Measurements from ENCODE around the gene GDPD4.

The GDPD4 gene

GRCh38 chr11:77301510-77301909 is at the start of gene GDPD4:
GDPD4 (minus strand) TSS chr11:77301686; CDS start chr11:77285137, 16,549 bp downstream.
- Histone ChIP-seq H3K36me3 (ENCODE audit: control insufficient read depth in 2 of 2, insufficient read depth in 1 of 2, low read length in 2 of 2) (no peaks in the 10 kb centered on the region), H3K9me3 (ENCODE audit: control insufficient read depth, insufficient read depth, low read depth, low read length) (no peaks in the 10 kb centered on the region), H3K27ac (ENCODE audit: extremely low read depth, low read depth, low read length) (no peak within 1 kb of the TSS), H3K4me1 (ENCODE audit: control insufficient read depth, insufficient read depth, low read length) (no peaks in the 10 kb centered on the region), H3K4me3 (ENCODE audit: low read depth, low read length) (no peak within 1 kb of the TSS)
- POLR2A ChIA-PET, result no interaction called here
- no peak for TF ChIP-seq ZFHX2 (tag by site-specific recombination; conservative IDR thresholded peaks at IDR 0.05)
- no peak for TF ChIP-seq ZNF140 (tag by site-specific recombination; IDR thresholded peaks at IDR 0.05)
- no peak for TF ChIP-seq ZNF707 (tag by site-specific recombination; IDR thresholded peaks at IDR 0.05)
- TF ChIP-seq TRIM28 (IDR thresholded peaks at IDR 0.05; ENCODE audit: borderline replicate concordance, low read length), result no peak
- TF ChIP-seq ZNF518A (tag by site-specific recombination; conservative IDR thresholded peaks at IDR 0.05; ENCODE audit: low read depth), result no peak
- TF ChIP-seq PRDM10 (tag by site-specific recombination; IDR thresholded peaks at IDR 0.05), result no peak
- CTCF ChIA-PET, result no interaction called here

GRCh38 chr11:77347948-77348347 is 46.5 kb upstream of the GDPD4 start:
- no peak overlapping the region for H3K27ac ChIP-seq (ENCODE audit: extremely low read depth, low read depth, low read length)
- H3K36me3 ChIP-seq (ENCODE audit: control insufficient read depth in 2 of 2, insufficient read depth in 1 of 2, low read length in 2 of 2), result peaks cover 0 to 16% of the 10 kb centered on the region in 2 experiments; a peak in 1 of 3 replicates
- H3K9me3 ChIP-seq (ENCODE audit: control insufficient read depth, insufficient read depth, low read depth, low read length), result no peaks in the 10 kb centered on the region
- ChIA-PET POLR2A (no interaction called here), CTCF (interaction anchor here (0.7 kb wide), 1 partner anchor 313 kb away, joined by 3 read pairs; no protein-coding TSS in a partner anchor)
- no peaks in the 10 kb centered on the region for H3K4me1 ChIP-seq (ENCODE audit: control insufficient read depth, insufficient read depth, low read length)
- H3K4me3 ChIP-seq (ENCODE audit: low read depth, low read length), result no peak overlapping the region
- TF ChIP-seq MYNN (tag by site-specific recombination; IDR thresholded peaks at IDR 0.05; ENCODE audit: borderline replicate concordance) (no peak), ZNF610 (tag by site-specific recombination; IDR thresholded peaks at IDR 0.05; ENCODE audit: borderline replicate concordance) (no peak), ZBTB49 (tag by site-specific recombination; IDR thresholded peaks at IDR 0.05; ENCODE audit: low read depth) (no peak), ZNF777 (tag by site-specific recombination; IDR thresholded peaks at IDR 0.05; ENCODE audit: borderline replicate concordance) (no peak), ZNF398 (tag by site-specific recombination; IDR thresholded peaks at IDR 0.05) (no peak)

All from HEK293 (cell line).